ENCODE data around the gene CCR6.

DNA sequence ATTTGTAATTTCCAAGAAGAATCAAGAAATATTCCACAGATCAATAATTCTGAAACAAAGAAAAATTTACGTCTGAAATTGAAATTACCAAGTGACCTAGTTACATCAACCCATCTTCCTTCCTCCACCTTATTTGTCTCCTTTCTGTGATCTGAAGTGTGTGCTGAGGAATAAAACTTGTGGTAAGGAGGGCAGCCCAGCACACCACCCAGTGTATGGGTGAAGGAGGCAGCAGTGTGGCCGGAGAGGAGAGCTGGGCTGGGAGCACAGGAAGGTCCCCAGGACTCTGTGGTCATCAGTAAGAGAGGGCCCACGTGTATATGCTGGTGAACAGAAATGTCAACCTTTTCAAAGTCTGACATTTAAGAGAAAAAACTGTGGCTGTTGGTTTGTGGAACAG, 11.3 kb upstream of the CCR6 start:
- TF ChIP-seq, protein P1, sequence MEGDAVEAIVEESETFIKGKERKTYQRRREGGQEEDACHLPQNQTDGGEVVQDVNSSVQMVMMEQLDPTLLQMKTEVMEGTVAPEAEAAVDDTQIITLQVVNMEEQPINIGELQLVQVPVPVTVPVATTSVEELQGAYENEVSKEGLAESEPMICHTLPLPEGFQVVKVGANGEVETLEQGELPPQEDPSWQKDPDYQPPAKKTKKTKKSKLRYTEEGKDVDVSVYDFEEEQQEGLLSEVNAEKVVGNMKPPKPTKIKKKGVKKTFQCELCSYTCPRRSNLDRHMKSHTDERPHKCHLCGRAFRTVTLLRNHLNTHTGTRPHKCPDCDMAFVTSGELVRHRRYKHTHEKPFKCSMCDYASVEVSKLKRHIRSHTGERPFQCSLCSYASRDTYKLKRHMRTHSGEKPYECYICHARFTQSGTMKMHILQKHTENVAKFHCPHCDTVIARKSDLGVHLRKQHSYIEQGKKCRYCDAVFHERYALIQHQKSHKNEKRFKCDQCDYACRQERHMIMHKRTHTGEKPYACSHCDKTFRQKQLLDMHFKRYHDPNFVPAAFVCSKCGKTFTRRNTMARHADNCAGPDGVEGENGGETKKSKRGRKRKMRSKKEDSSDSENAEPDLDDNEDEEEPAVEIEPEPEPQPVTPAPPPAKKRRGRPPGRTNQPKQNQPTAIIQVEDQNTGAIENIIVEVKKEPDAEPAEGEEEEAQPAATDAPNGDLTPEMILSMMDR (IDR thresholded peaks at IDR 0.05) = no peak
- TF ChIP-seq POLR2AphosphoS5 (IDR thresholded peaks at IDR 0.05) (peak in 1 of 3 donors; percentile 22), EP300 (IDR thresholded peaks at IDR 0.05; ENCODE audit: low read depth) (no peak)
